GM21717 (cell line): Measurements from ENCODE around the gene RAB13.

Experiments used
- ATAC-seq: cut with Tn5 transposase; IDR thresholded peaks from one replicate; pipeline ENCODE4 v1.9.1; 2021; ENCODE audit warnings: mild to moderate bottlenecking, moderate library complexity; ENCODE audit not compliant: unreplicated experiment

The RAB13 gene

DNA sequence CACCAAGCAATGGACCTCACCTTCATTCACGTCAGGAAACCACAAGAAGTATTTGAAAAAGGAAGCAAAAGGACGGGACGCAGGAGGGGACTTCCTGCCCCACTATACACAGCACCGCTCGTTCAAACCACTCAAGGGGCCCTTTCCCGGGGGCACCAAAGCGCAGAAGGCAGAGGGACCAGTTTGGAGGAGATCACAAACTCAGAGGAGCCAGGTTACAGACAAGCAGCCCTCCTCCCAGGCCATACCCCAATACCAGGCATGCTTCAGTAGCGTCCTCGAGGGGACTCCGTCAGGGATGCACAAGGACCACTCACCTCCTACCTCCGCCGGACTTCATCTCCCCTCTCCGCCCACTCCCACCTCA, 28.4 kb downstream of the RAB13 start:
- peak; percentile 17 for ATAC-seq

DNA sequence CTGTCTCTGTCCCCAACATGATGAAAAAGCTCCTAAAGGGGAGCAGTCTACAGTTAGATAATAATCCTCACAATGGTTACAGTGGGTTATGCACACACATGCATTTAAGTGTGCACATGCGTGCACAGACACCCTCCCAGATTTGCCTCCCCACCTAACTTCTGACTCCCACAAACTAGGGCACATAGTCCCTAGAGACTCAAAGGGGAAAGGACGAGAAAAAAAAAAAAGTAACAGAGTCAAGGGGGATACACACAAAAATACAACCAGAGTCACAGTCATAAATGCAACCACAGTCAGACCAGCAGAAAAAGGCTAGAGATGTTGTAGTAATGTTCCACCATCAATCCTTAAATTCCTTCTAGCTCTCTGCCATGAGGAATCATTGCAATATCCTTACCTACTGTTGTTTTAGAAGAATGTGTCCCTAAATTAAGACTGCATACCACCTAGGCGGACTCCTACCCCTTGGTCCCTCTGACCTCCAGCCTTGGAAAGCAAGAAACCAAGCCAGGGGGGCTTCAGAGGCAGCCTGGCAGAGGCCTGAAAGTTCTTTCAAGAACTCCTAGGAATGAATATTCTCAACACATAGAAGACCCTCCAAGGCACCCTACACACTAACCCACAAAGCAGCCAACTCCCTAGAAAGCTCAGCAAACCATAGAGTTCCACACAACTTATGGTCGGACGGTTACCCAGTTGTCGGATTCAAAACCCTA, 29.0 kb downstream of the RAB13 start:
- no peak for ATAC-seq

DNA sequence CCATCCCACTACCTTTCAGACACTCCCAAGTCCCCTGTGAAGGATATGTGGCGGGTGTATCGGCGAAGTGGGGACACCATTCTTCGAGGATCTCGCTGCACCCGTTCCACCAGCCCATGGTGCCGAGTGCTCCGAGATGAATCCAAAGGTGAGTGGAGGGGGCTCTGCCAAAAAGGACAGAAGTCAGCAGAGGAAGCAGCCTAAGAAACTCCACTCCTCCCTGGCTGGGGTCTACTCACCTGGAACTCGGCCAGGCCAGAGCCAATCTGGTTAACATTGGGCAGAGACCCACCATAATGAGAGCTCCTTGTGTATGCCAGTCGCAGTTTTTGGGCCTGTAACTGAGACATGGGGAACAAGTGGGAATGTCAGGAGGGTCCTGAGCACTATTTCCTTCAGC, 31.3 kb downstream of the RAB13 start:
- no peak for ATAC-seq

DNA sequence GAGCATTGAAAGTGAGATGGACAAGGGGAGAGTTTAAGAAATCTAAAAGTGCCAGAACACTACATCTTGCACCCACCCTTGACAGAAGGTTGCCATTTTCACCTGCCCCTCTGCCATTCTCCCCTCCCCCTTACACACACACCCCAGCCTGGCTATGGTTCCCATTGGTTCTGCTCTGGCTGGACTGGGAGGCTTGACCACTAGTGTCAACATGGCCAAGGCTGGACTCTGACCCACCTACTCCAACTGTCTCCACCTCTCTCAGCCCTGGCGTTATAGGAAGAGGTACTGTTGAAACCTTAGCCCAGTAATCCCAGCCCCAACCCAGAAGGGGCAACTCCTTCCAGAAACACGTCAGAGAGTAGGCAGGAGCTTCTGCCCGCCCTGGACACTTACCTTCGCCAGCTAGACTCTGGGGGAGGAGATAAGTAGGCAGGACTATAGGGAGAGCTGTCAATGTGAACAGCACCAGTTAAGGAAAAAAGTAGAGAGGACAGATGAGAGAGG, 32.2 kb downstream of the RAB13 start:
- no peak for ATAC-seq

DNA sequence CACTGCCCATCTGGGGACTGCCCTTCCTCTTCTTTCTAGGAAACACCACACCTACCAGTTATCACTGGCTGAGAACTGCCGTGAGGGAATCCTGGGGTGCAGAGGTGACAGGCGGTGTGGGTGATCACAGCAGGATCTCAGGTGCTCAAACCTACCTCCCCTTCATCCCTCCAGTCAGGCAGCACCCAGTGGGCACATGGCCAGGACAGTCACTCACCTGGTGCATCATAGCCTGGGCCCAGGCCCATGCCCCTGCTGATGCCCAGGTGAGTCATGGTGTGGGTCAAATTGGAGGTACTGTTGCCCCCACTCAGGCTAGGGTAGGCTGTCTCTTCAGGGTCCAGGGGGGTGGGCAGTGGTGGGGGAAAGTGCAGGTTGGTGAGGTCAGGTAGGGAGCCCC, 34.3 kb downstream of the RAB13 start:
- no peak for ATAC-seq

DNA sequence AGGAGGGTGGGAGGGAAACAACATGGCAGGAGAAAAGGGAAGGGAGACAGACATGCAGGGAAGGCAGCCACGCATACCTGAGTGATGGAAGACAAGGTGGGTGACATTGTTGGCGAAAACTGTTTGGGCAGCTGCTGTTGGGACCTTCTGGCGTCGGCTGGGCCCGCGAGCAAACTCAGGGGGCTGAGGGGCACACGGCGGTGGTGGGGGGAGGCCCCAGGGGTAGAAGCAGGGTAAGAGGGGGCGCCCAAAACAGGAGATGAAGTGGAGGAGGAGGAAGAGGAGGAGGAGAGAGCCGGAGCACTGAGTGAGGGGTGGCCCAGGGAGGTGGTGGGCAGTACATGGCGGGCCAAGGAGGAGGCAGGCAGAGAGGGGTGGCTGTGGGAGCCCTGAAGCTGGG, 35.0 kb downstream of the RAB13 start:
- ATAC-seq: no peak

DNA sequence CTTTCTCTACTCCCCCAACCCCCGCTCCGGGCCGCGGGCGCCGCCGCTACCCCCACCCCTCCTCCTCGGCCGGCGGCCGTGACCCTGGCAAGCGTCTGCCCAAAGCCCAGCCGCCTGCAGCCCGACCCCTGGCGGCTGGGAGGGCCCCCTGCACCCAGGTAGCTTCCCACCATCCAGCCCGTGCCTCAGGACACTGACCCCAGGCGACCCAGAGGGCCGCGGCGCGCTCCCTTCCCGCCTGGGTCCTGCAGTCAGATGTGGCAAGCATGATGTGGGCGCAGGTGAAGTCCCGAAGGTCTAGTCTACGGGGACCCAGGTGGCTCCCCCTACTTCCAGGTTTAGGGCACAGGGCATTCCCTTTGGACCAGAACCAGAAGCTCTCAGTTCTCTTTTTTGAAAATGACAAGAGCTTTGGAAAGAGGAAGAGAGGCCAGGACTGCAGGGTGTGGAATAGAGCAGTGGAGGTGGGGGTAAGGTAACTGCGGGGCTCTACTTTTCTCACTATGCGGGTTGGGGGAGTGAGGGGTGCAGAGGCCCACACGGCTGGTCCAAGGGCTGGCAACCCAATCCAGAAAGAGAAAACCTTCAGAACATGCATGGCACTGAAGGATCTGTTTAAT, 39.4 kb downstream of the RAB13 start, which contains the start of gene DENND4B:
DENND4B (minus strand) TSS at position 97 of the 620 bp plus-strand sequence. CDS start 2,344 bp downstream, outside the sequence.
- peak; percentile 50 for ATAC-seq

DNA sequence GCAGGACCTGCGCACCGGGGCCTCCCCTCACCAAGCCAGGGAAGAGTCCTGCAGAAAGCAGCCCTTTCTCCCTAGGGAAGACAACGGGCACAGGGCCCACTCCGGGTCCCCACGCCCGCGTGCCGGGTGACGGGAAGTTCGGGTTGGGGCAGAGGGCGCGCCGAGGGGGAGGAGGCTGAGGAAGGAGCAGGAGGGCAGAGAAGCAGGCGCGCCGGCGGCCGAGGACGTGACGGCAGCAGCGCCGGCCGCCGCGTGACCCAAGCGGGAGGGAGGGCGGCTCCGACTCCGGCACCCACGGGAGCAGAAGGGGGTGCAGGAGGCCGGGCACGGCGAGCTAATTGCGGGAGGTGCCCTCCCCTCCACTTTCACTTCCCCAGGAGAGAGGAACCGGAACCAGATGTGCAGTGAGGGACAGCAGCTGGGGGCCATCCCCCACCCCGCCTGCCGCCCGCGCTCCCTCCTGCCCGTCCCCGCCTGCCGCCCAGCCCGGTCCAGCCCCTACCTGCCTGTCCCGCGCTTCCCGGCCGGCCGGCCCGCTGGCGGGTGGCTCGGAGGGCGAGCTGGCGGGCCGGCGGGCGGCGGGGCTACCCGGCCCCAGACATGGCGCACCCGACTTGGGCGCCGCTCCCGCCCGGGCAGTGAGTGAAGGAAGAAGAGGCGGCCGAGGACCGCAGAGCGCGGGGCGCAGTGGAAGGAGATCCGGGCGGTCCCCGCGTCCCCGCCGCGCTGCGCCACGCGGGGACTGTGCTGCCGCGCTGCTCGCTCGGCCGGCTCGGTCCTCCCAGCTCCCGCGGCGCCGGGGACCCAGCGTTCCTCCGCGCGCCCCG, 40.1 kb downstream of the RAB13 start:
- ATAC-seq: peak; percentile 58

DNA sequence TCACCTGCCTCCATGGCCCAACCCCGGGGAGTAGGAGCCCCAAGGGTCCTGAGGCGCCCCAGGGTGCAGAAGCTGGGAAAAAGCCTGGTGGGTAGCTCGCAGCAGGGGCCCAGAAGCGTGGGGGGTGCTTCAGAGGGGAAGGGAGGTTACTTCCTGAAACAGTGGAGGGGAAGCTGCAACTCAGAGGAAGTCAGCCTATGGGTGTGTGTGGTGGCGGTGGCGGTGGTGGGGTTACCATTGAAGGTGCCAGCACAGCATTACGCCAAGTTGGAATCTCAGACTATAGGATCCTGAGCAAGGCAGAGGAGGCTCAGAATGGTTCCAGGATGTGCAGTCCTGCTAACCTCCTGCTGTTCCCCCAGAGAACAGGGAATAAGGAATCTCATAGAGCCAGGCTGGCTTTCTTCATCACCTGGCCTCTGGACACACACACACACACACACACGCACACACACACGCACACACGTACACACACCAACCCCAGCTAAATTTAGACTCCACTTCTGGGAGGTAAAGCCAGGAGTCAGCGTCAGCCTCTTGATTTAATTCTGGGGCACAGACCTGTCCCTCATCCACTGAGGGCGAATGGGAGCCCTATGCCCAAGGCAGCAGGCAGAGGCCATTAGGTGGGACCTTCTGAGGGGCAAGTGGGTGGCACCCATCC, 40.9 kb downstream of the RAB13 start:
- no peak for ATAC-seq

DNA sequence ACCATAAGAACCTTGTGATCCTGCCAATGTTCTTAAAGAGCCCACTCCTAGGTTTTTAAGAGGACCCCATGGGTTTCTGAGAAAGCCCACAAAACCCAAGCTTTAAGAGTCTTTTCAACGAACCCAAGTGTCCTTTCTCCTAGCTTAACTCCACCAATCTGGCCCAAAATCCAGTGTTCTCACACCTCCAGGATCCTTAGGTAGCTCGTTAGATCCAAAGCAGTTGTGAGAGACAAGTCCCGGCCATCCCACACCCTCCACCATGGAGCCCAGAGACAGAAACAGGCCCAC, 41.4 kb downstream of the RAB13 start:
- ATAC-seq: no peak

DNA sequence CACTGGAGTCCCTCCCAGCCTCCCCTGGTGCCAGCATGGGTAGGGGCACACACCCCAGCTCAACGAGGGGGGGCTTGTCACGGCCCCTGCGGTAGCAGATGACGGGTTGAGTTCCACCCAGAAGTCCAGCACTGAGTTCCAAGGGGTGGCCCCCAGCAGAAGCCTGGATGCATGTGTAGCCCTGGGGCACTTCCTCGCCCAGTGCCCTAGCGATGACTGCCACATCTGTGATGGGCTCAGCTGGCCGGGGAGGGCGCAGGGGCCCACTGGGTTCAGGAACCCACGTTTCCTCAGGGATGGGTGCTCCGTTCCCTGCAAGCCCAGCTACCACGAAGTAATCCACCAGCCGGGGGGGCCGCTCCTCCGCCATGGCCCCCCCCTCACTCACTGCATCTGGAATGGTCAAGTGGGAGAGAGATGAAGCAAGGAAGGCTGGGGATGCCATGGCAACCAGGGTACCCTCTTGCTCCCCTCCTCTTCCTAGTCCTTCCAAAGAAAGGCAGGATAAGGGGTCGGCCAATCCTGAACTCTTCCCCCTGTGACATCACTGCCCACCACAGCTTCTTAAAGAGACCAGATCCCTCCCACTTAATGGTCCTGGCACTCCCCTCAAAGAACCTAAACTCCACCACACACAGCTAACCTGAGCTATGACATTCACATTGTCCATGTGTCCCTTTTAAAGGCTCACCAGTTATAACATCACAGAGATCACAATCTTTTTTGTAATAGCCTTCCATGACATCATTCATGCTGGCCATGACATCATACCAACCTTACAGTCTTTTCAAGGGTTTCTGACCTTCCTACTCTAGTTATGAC, 41.9 kb downstream of the RAB13 start:
- no peak for ATAC-seq

DNA sequence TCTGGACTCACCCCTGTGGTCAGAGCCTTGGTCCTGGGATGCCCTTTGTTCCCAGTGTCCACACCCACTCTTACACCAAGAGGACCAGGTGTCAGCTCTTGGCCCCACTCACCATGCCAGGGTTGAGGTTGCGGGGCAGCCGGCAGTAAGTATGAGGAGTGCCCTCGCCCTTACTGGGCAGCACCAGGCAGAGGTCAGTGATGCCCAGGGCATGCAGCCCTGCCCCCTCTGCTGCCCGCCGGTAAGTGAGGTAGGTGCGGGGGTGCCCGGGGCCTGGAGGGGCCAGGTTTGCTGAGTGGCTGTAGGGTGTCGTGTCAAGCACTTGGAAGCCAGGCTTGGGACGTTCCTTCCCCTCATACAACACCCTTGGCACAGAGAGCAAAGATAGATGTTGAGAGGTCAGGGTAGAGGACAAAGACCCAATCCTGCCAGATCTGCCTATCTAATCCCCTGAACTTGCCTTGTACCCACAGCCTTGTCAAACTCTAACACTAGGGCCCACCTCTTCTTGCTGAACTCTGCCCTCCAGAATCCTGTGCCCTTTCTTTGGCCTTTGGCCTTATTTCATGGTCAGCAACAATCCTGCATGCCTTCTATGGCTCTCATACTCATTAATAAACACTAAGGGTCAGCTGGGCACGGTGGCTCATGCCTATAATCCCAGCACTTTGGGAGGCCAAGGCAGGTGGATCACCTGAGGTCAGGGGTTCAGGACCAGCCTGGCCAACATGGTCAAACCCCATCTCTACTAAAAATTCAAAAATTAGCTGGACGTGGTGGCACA, 43.2 kb downstream of the RAB13 start:
- ATAC-seq: no peak

DNA sequence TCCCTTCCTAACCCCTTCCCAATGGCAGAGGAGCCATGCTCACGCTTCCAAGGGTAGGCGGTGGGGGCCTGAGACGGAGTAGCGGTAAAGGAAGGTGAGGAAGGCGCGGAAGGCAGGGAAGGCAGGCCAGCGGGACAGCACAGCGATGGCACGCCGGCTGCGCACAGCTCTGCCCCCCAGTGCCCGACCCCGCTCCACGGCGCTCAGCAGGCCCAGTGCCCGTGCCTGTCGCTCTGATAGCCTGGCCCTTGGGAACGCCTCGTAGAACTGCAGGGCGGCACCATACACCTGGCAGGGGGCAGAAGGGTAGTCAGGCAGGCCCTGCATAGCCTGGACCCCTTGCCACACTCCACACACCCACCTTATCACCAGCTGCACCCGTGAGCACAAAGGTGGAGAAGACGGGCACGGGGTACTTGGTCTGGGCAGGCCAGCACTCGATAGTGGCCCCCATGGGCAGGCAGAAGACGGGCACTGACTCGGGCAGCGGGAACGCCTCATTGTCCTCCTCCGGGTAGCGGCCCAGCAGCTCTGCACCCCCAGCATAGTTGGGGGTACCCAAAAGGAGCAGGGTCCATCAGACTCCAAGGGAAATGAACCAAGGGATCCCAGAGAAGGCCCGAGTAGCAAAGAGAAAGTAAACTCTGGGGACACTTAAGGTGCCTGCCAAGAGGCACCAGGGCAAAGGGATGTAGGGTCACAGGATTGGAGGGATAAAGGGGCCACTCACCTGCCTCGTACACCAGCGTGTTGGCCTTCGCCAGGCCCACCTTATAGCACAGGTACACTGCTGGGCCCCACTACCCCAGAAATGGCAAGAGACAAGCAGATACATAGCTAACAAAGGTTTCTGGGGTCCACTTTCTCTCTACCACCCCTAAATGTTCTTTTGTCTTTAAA, 44.1 kb downstream of the RAB13 start:
- ATAC-seq: no peak

DNA sequence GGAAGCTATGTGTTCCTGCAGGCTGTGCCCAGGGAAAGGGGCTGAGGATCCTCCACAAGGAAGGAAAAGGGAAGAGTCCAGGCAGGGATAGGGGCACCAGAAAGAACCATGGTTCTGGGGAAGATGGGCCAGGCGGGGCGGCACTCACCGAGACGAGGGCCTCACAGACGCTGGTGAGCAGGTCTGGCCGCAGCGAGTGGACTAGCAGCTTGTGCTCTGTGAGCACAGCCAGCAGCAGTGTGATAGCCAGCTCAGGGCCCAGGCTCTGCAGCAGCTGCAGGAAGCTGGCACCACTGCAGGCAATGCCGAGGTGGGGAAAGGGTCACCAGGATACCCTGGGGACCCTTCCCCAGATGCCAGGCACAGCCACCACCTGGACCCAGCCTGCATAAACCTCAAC, 45.4 kb downstream of the RAB13 start:
- ATAC-seq: no peak

DNA sequence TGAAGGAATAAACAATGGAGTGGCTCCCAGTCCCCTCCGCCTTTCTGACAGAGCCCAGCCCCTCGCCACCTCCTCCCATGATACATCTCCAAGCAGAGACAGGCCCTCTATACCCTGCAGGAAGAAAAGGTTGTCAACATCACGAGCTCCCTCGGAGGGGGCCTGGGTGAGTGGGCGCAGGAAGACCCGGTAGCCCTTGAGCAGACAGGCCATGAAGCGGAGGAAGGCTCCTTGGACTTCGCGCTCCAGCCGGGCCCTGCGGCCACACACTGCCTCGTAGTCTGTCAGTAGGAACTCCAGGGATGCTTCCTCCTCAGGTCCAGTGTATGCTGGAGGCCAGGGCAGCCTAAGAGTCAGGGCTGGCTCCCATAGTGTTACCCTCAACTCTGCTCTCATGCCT, 46.7 kb downstream of the RAB13 start:
- no peak for ATAC-seq

DNA sequence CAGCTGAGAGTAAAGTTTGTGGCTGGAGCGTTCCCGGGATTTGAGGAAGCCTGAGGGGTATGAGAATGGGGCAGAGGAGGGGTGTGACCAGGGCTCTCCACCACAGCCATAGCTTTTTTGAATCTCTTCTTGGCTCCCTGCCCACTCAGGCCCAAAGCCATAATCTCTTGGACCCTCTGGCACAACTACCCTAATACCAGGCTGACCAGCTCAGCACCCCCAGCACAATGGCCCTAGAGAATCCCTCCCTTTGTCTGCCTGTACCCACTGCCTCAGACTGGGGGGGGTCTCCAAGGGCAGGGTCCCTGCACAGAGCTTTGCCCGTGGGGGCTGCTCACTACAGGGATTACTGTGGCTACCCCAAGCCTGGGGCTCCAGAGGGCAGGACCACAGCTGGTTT, 47.1 kb downstream of the RAB13 start:
- ATAC-seq: no peak

DNA sequence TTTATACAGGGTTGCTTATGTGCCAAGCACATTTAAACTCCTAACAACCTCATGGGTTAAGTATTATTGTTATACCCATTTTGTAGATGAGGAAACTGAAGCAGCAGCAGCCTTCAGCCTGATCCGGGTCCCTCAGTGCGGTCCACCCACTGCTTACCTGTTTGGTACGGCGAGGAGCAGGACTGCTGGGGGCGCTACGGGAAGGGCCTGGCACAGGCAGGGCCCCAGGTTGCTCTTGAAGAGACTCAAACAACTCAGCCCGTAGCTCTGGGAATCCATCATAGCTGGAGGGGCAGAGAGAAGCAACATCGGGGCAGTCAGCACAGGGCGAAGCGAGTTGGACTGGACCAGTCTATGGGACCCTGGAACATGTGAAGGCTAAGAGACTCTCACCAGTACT, 48.8 kb downstream of the RAB13 start:
- no peak for ATAC-seq

DNA sequence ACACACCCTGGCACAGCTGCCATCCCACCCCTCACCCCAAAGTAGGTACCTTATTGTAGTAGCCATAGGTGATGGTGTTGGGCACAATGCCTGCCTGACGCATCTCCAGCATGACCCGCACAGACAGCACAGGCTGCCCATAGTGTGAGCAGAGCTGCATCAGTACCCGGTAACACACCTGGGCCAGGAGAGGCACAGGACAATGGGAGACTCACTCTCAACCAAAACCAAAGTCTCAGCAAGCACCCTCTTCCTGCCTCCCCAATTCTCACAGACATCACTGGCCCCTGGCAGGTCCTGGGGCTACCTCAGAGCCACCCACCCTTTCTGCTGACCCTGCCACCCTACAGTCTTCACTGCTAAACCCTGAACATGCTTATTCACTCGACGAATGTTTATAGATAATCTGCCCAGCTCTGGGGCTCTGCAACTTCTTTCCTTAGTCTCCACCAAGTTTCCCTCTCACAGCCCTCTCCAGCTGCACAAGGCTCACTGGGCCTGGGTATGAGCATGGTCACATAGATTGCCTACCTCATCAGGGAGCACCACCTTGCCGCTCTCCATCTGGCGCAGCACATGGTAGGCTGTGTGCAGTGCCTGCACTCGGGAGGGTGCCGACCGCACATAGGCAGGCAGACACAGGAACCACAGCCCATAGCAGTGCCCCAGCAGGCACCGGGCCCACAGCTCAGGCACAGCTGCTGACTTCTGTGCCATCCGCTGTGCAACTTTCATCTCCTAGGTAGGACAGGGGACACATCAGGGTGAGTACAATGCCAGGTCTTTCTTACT, 49.9 kb downstream of the RAB13 start:
- ATAC-seq: no peak
